ENCODE data around the gene MAN1C1.

MAN1C1 gene

GRCh38 chr1:25614501-25615171 is 2.0 kb upstream of the MAN1C1 start:
- DNase-seq: no peak

GRCh38 chr1:25615172-25615541 is 1.4 kb upstream of the MAN1C1 start:
- no peak for DNase-seq

DNA sequence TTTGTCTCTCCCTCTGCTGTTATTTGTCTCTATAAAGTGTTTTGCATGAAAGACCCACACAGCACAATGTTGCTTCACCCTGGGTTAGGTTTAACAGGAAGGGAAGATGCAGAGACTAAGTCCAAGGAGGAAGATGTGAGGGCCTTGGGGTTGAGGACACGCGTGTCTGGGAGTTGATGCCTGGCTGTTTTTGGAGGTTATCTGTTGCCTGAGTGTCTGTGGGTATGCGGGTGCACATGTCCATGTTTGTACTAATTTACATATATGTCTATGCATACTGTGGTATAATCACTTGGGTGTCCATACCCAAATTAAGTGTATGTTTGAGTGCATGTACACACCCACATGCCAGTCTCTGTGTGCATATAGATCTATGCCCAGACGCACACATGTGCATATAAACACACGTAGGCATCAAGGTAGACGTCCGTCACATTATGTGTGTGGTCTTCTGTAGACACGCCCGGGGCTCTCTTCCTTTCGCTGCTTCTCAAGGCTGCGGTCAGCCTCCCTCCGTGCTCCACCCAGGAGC is 962 bp upstream of the MAN1C1 start:
- no peak for DNase-seq

- DNase-seq: peak in 1 of 3 experiments; percentile 54
These were observed 515 bp downstream of the MAN1C1 start for GRCh38 chr1:25616987-25617624.

GRCh38 chr1:25617625-25618432 is 1.2 kb downstream of the MAN1C1 start:
- peak in 2 of 3 experiments; percentile 39 to 45 for DNase-seq

DNA sequence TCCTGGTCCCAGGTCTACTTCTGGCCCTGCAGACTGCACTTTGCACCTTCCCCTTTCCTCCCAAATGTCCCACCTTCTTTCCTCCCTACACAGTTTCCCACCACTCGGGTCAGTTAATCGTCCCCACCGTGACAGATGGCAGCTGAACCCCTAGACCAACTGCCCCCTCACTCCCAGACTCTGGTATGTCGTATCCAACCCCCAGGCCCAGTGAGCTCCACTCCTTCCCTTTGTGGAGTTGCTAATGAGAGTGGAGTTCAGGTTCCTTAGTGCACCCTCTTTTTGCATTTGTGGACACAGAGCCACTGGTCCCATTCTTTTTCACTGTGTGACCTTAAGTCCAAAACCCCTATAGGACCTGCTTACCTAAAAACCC is 1.8 kb downstream of the MAN1C1 start:
- peak in 2 of 3 experiments; percentile 26 to 47 for DNase-seq

GRCh38 chr1:25619101-25619890 is 2.7 kb downstream of the MAN1C1 start:
- peak; percentile 24 to 74 (median 41) for DNase-seq

- no peak for DNase-seq
These were observed 3.6 kb downstream of the MAN1C1 start for GRCh38 chr1:25620211-25620610.

GRCh38 chr1:25620701-25621350 is 4.2 kb downstream of the MAN1C1 start:
- DNase-seq: no peak

- DNase-seq: no peak
These were observed 5.3 kb downstream of the MAN1C1 start for GRCh38 chr1:25621876-25622275.

GRCh38 chr1:25622531-25622930 is 5.9 kb downstream of the MAN1C1 start:
- DNase-seq: no peak

DNA sequence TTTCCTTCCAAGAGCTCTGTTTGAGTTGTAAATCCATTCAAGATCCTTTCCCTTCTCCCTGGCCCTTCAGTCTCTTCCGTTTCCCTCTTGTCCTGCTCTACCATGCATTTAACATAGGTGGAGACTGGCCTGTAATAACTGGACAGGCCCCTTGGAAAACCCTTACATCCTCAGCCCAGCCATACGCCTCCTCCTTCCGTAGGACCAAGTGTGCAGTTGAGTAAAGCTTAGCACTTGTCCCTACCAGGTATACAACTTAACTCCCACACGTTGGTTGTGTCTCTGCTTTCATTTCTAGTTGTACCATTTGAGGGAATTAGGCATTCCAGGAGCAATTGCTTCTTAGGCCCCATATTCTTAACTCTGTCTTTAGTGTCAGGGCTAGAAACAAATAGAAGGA is 6.4 kb downstream of the MAN1C1 start:
- DNase-seq: no peak

GRCh38 chr1:25623731-25624130 is 7.1 kb downstream of the MAN1C1 start:
- DNase-seq: no peak

DNA sequence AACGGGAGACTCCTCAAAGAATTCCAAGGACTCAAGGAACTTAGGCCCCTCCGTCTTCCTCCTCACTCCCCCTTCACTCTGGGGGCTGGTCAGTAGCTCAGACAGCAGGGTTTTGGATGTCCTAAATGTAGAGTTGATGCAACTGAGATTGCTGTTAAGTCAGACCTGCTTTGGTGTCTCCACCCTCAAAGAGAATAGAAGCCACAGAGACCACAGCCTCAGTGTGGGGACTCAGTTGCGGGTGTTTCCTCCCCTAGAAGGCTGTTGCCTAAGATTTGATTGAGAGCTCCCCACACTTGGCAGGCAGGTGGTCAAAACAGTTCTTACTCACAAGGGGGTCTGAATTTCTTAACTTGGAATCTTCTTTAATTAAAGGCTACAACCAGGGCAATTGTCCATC is 7.6 kb downstream of the MAN1C1 start:
- DNase-seq: no peak

GRCh38 chr1:25624604-25625003 is 8.0 kb downstream of the MAN1C1 start:
- DNase-seq: no peak

DNA sequence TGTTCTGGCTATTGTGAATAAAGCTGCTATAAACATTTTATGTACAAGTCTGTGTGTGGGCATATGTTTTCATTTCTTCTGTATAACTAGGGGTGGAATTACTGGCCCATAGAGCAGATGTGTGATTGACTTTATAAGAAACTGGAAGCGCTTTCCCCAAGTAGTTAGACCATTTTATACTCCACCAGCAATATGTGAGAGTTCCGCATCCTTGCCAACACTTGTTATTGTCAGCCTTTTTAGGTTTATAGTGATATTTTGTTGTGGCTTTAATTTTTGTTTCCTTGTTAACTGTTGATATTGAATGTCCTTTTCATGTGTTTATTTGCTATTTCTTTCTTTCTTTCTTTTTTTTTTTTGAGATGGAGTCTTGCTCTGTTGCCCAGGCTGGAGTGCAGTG is 9.4 kb downstream of the MAN1C1 start:
- DNase-seq: no peak

- no peak for DNase-seq
These were observed 12.3 kb downstream of the MAN1C1 start for GRCh38 chr1:25628741-25629421.

- no peak for DNase-seq
These were observed 13.2 kb downstream of the MAN1C1 start for GRCh38 chr1:25629836-25630235.

GRCh38 chr1:25631750-25632485 is 15.3 kb downstream of the MAN1C1 start:
- DNase-seq: no peak

- DNase-seq: no peak
These were observed 17.5 kb downstream of the MAN1C1 start for GRCh38 chr1:25634066-25634465.

- DNase-seq: no peak
These were observed 18.3 kb downstream of the MAN1C1 start for GRCh38 chr1:25634896-25635295.
